HepG2 (cell line): ENCODE measurements around the gene CCND1. TPM values are rescaled to one million over a fixed set of nuclear protein-coding genes. Genes with fewer than 3 reads are reported as not detected.
A peak's percentile ranks its signal among the peaks of the same experiment; 100 is the strongest.

Experiments
- ATAC-seq: fragments of 200-7000 bp; cut with Tn5 transposase; 3 replicates; pipeline ENCODE4 v1.9.1; 2020; ENCODE audit warnings: mild to moderate bottlenecking, moderate library complexity
- BruUV-seq: library from RNA; stranded (reverse); fragments of 400-500 nt; replicated peaks from 2 replicates; lab custom pipeline; 2021; lab: Mats Ljungman, UMichigan
- CTCF ChIA-PET: fragments of 300-600 bp; formaldehyde crosslinking; extraction: SDS; loops from one replicate; lab custom pipeline; 2021; ENCODE audit warnings: low total read pairs, inconsistent platforms, low intra/inter-chr PET ratio; lab: Yijun Ruan, JAX
- POLR2A ChIA-PET: fragments of 350-600 bp; sonication (Branson Sonifier 250); formaldehyde crosslinking; loops from one replicate; lab custom pipeline; 2020; ENCODE audit warnings: antibody characterized with exemption, inconsistent platforms; lab: Yijun Ruan, JAX
- DNase-seq: peaks from one replicate; pipeline ENCODE4 v3.0.0-alpha.2; 2015; ENCODE audit warnings: low spot score
- FAIRE-seq: peaks from 3 replicates; lab custom pipeline; 2011; peaks lifted over from hg19 to GRCh38; lab: Jason Lieb, UNC
- H2AFZ ChIP-seq: one replicate; pipeline ENCODE4 v1.6.1; 2011; ENCODE audit warnings: low read length, inconsistent platforms
- H3K27ac ChIP-seq: fragments of 300-600 bp; 3 replicates; pipeline ENCODE4 v1.8.0; 2011; ENCODE audit warnings: mixed run types, mild to moderate bottlenecking, mixed read lengths, low read length, inconsistent platforms; ENCODE audit not compliant: insufficient read depth; ENCODE audit errors: extremely low read length
- H3K27me3 ChIP-seq, 2 experiments: fragments of 200-600 bp in 1 of 2; 2 replicates in 1 of 2; 3 replicates in 1 of 2; pipeline versions ENCODE4 v1.6.0 to v1.8.0; 2011; ENCODE audit warnings: low read length in 2 of 2, mild to moderate bottlenecking in 2 of 2, moderate library complexity in 2 of 2, inconsistent platforms in 1 of 2; ENCODE audit not compliant: insufficient read depth in 2 of 2, control insufficient read depth in 1 of 2
- H3K36me3 ChIP-seq, 2 experiments: fragments of 200-600 bp in 1 of 2; replicated peaks in 1 of 2; 2 replicates in 1 of 2; 3 replicates in 1 of 2; pipeline versions ENCODE4 v1.5.1 to v1.8.0; 2011; ENCODE audit warnings: low read length in 2 of 2, inconsistent platforms in 1 of 2; ENCODE audit not compliant: insufficient read depth in 2 of 2, control insufficient read depth in 1 of 2
- H3K4me1 ChIP-seq: 2 replicates; pipeline ENCODE4 v1.5.1; 2012; ENCODE audit warnings: low read length, inconsistent platforms; ENCODE audit not compliant: insufficient read depth
- H3K4me2 ChIP-seq: 2 replicates; pipeline ENCODE4 v1.6.0; 2011; ENCODE audit warnings: low read depth, low read length, inconsistent platforms
- H3K4me3 ChIP-seq, 3 experiments: fragments of 200-600 bp in 1 of 3; sonication (generic), shearing (Covaris generic) in 1 of 3; replicated peaks in 1 of 3; 2 replicates each; pipeline ENCODE4 v1.5.1; 2011 to 2016; ENCODE audit warnings: low read length in 3 of 3, inconsistent platforms in 2 of 3, low read depth in 2 of 3, mild to moderate bottlenecking in 2 of 3, control low read depth in 1 of 3, mixed read lengths in 1 of 3; ENCODE audit not compliant: insufficient read depth in 1 of 3
- H3K79me2 ChIP-seq: one replicate; pipeline ENCODE4 v1.6.1; 2011; ENCODE audit warnings: low read length, inconsistent platforms; ENCODE audit not compliant: insufficient read depth
- H3K9ac ChIP-seq: 2 replicates; pipeline ENCODE4 v1.6.0; 2011; ENCODE audit warnings: mild to moderate bottlenecking, low read depth, low read length, inconsistent platforms; ENCODE audit not compliant: insufficient read depth
- H3K9me3 ChIP-seq: 2 replicates; pipeline ENCODE4 v1.5.1; 2012; ENCODE audit warnings: mild to moderate bottlenecking, low read length
- H4K20me1 ChIP-seq: 2 replicates; pipeline ENCODE4 v1.6.0; 2011; ENCODE audit warnings: inconsistent platforms, mild to moderate bottlenecking, low read length, moderate library complexity; ENCODE audit not compliant: insufficient read depth
- ATM ChIP-seq: fragments of 450-650 bp; IDR thresholded peaks from 2 replicates; pipeline ENCODE4 v1.7.1; 2017; ENCODE audit warnings: mild to moderate bottlenecking, borderline replicate concordance
- FOXO4 ChIP-seq: sonication (generic); formaldehyde crosslinking; conservative IDR thresholded peaks from 2 replicates; pipeline ENCODE4 v1.8.1; 2023; ENCODE audit warnings: missing genetic modification reagents
- ISL2 ChIP-seq: sonication (generic); formaldehyde crosslinking; IDR thresholded peaks from 2 replicates; pipeline ENCODE4 v1.5.0; 2020; ENCODE audit warnings: missing genetic modification reagents
- KDM1A ChIP-seq: IDR thresholded peaks from 2 replicates; pipeline ENCODE4 v1.6.1; 2016; ENCODE audit warnings: missing compliant biosample characterization
- KIAA2018 ChIP-seq: sonication (generic); formaldehyde crosslinking; IDR thresholded peaks from 2 replicates; pipeline ENCODE4 v1.5.0; 2020; ENCODE audit warnings: mild to moderate bottlenecking, missing genetic modification reagents, borderline replicate concordance
- MATR3 ChIP-seq: sonication (generic); formaldehyde crosslinking; IDR thresholded peaks from 2 replicates; pipeline ENCODE4 v1.4.0; 2020; ENCODE audit warnings: missing genetic modification reagents
- MBD4 ChIP-seq: IDR thresholded peaks from 2 replicates; pipeline ENCODE4 v1.6.1; 2012; ENCODE audit warnings: low read length, inconsistent platforms, borderline replicate concordance
- NCOR1 ChIP-seq: fragments of 200-600 bp; sonication (generic); IDR thresholded peaks from 2 replicates; pipeline ENCODE4 v1.7.0; 2017; ENCODE audit warnings: antibody characterized with exemption, low read length, borderline replicate concordance
- PLRG1 ChIP-seq: fragments of 450-650 bp; conservative IDR thresholded peaks from 2 replicates; pipeline ENCODE4 v1.6.1; 2016
- RBM22 ChIP-seq: fragments of 200-400 bp; formaldehyde crosslinking; optimal IDR thresholded peaks from 2 replicates; pipeline ENCODE3; 2017; ENCODE audit warnings: mild to moderate bottlenecking, low read length, moderate library complexity
- TBX3 ChIP-seq: fragments of 450-650 bp; IDR thresholded peaks from 2 replicates; pipeline ENCODE4 v1.6.1; 2017; ENCODE audit warnings: antibody characterized with exemption, mild to moderate bottlenecking, inconsistent platforms, borderline replicate concordance
- ZNF160 ChIP-seq: sonication (generic); formaldehyde crosslinking; IDR thresholded peaks from 2 replicates; pipeline ENCODE4 v1.8.0; 2022; ENCODE audit warnings: mild to moderate bottlenecking, inconsistent platforms, missing genetic modification reagents
- ZNF225 ChIP-seq: sonication (generic); formaldehyde crosslinking; IDR thresholded peaks from 2 replicates; pipeline ENCODE4 v1.4.0; 2020; ENCODE audit warnings: mild to moderate bottlenecking, missing genetic modification reagents
- ZNF282 ChIP-seq: fragments of 450-650 bp; IDR thresholded peaks from 2 replicates; pipeline ENCODE4 v1.6.1; 2018; ENCODE audit not compliant: partially characterized antibody
- WGBS: methylation state at CpG from one replicate; pipeline ENCODE4 v1.1.6; 2017; ENCODE audit warnings: low lambda C conversion rate; 5-methylcytosine and 5-hydroxymethylcytosine counted together
- in situ Hi-C: cut with HindIII; loops from 2 replicates; pipeline ENCODE4 v1.10.0; 2017; ENCODE audit warnings: low pct_unique_long_range_greater_than_20kb; ENCODE audit not compliant: extremely low pct_ligation_motif_present
- intact Hi-C: fragments of 100-400 bp; cut with micrococcal nuclease; formaldehyde crosslinking; loops from one replicate; pipeline ENCODE4 v1.10.0; 2022; ENCODE audit not compliant: unreplicated experiment
- polyA plus RNA-seq, 8 experiments: library from polyadenylated mRNA; depleted of rRNA in 3 of 8; stranded (reverse) in 7 of 8; unstranded in 1 of 8; fragments of >200 nt; fragmentation: Illumina TruSeq in 4 of 8; extraction: Trizol in 4 of 8; gene quantifications; 2 replicates each; pipeline versions ENCODE4 v1.2.1 to v1.2.3, GENCODE V29; 2011 to 2016; ENCODE audit warnings: low read depth in 4 of 8, missing spikeins in 1 of 8, mixed read lengths in 1 of 8; ENCODE audit not compliant: insufficient read depth in 1 of 8
- total RNA-seq, 5 experiments: library from RNA; depleted of rRNA; stranded (reverse); fragments of >200 nt; fragmentation: Illumina TruSeq; extraction: Trizol; gene quantifications; 2 replicates each; pipeline ENCODE4 v1.2.3, GENCODE V29; 2016; ENCODE audit warnings: low read depth in 1 of 5

Gene CCND1
- total and polyA plus RNA-seq, 2 of the 13 experiments (the other 11 are each of a cell fraction or from before 2014, with no cell fraction given): 107 to 136 TPM

- no peak for TF ChIP-seq TBX3
- no peak for TF ChIP-seq MBD4
- no peak for TF ChIP-seq RBM22
- no peak for TF ChIP-seq ZNF225 (CRISPR knock-in tag)
- no peak for TF ChIP-seq FOXO4
- no peak for TF ChIP-seq MATR3 (CRISPR knock-in tag)
- no peak for TF ChIP-seq ZNF160 (CRISPR knock-in tag)
Observed at GRCh38 chr11:69594481-69594880, 46.5 kb upstream of the CCND1 start (continued).

- in situ Hi-C loops (no loop called here), intact Hi-C loops (no loop called here)
- no peaks in the 10 kb centered on the region for H3K79me2 ChIP-seq
- H3K9ac ChIP-seq: no peak overlapping the region
- H4K20me1 ChIP-seq: no peaks in the 10 kb centered on the region
- no peaks in the 10 kb centered on the region for H3K9me3 ChIP-seq
- no TSS peak for BruUV-seq
- ChIA-PET CTCF (no interaction called here), POLR2A (no interaction called here)
- no peak overlapping the region for H3K27ac ChIP-seq
- H3K27me3 ChIP-seq: peaks cover 2 to 3% of the 10 kb centered on the region in 2 experiments; a peak in 2 of 5 replicates
- no peak overlapping the region for H2AFZ ChIP-seq
- no peak overlapping the region for H3K4me2 ChIP-seq
- FAIRE-seq (no peak), DNase-seq (no peak), ATAC-seq (no peak)
- no peak overlapping the region for H3K4me3 ChIP-seq
- H3K4me1 ChIP-seq: peaks cover 8% of the 10 kb centered on the region
- no peaks in the 10 kb centered on the region for H3K36me3 ChIP-seq
- WGBS: 54% methylated on average over 18 of the region's 18 CpGs
- no peak for TF ChIP-seq KDM1A
- TF ChIP-seq NCOR1: no peak
- TF ChIP-seq ZNF282: peak; percentile 87
- peak; percentile 71; the same call in 1 of the 2 replicates for TF ChIP-seq PLRG1
- TF ChIP-seq KIAA2018 (CRISPR knock-in tag): no peak
- TF ChIP-seq ATM: peak; percentile 30; the same call in 1 of the 2 replicates
- TF ChIP-seq ISL2 (CRISPR knock-in tag): no peak
Observed at GRCh38 chr11:69595805-69596665, 44.9 kb upstream of the CCND1 start.
